Measurements from ENCODE around the gene FKBP10.

The FKBP10 gene

GRCh38 chr17:41793784-41794539 lies 18.8 kb upstream of the FKBP10 start:
- H3K18ac ChIP-seq (ENCODE audit: low read depth in 1 of 2, low read length in 2 of 2): peak overlapping the region; percentile 88 to 100
- H3K36me3 ChIP-seq (ENCODE audit: control insufficient read depth in 1 of 2, insufficient read depth in 2 of 2, low read depth in 1 of 2, low read length in 2 of 2): no peaks in the 10 kb centered on the region
- peak overlapping the region; percentile 99 for H4K91ac ChIP-seq (ENCODE audit: low read length)
- no peak overlapping the region for H3K23ac ChIP-seq (ENCODE audit: low read length in 2 of 2)
- peak overlapping the region; percentile 75 for H2BK120ac ChIP-seq (ENCODE audit: low read depth, low read length)
- peak overlapping the region; percentile 77 for H4K8ac ChIP-seq (ENCODE audit: low read length)
- peaks cover 0 to 9% of the 10 kb centered on the region in 2 experiments for H3K27me3 ChIP-seq (ENCODE audit: control insufficient read depth in 1 of 2, insufficient read depth in 1 of 2, low read length in 2 of 2)
- no peaks in the 10 kb centered on the region for H3K9me3 ChIP-seq (ENCODE audit: control insufficient read depth, low read length)
- peaks cover 23% of the 10 kb centered on the region for H3K4me1 ChIP-seq (ENCODE audit: control insufficient read depth, insufficient read depth, low read depth, low read length)
- H3K9ac ChIP-seq (ENCODE audit: low read length): no peak overlapping the region
- peak overlapping the region; percentile 90 to 100 for H2BK12ac ChIP-seq (ENCODE audit: low read length in 2 of 2)
- H3K27ac ChIP-seq (ENCODE audit: low read length, poor library complexity, severe bottlenecking): peak overlapping the region; percentile 86
- peak overlapping the region; percentile 24 for H2BK5ac ChIP-seq (ENCODE audit: low read depth, low read length, poor library complexity, severe bottlenecking)
- WGBS: 17% methylated on average over 11 of the region's 14 CpGs
- H3K4me2 ChIP-seq (ENCODE audit: low read length, poor library complexity, severe bottlenecking): peak overlapping the region; percentile 7
- H2AK5ac ChIP-seq (ENCODE audit: low read length, severe bottlenecking): peak overlapping the region; percentile 98
- peak overlapping the region; percentile 99 for H2BK15ac ChIP-seq (ENCODE audit: low read depth, poor library complexity, severe bottlenecking)
- H3K79me1 ChIP-seq (replicated peaks; ENCODE audit: low read length, poor library complexity, severe bottlenecking): peaks cover 2% of the 10 kb centered on the region
- peak overlapping the region; percentile 96 to 100 for H3K4ac ChIP-seq (ENCODE audit: low read depth in 1 of 2, low read length in 2 of 2)
- H3K14ac ChIP-seq (ENCODE audit: low read length in 2 of 2): no peak overlapping the region
- DNase-seq: peak; percentile 65
- peak overlapping the region; percentile 43 for H2AFZ ChIP-seq (ENCODE audit: low read depth, low read length)
- H3K4me3 ChIP-seq (ENCODE audit: insufficient read depth in 1 of 2, low read depth in 1 of 2, low read length in 2 of 2): no peak overlapping the region

- Histone ChIP-seq H3K9ac (ENCODE audit: low read length) (no peak overlapping the region), H3K4me3 (ENCODE audit: insufficient read depth in 1 of 2, low read depth in 1 of 2, low read length in 2 of 2) (no peak overlapping the region), H3K4ac (ENCODE audit: low read depth in 1 of 2, low read length in 2 of 2) (peak overlapping the region in 1 of 2 experiments; percentile 80), H3K27ac (ENCODE audit: low read length, poor library complexity, severe bottlenecking) (no peak overlapping the region), H3K18ac (ENCODE audit: low read depth in 1 of 2, low read length in 2 of 2) (peak overlapping the region; percentile 34 to 61), H4K91ac (ENCODE audit: low read length) (no peak overlapping the region), H3K23ac (ENCODE audit: low read length in 2 of 2) (no peak overlapping the region), H3K79me1 (replicated peaks; ENCODE audit: low read length, poor library complexity, severe bottlenecking) (peaks cover 2% of the 10 kb centered on the region), H2BK15ac (ENCODE audit: low read depth, poor library complexity, severe bottlenecking) (no peak overlapping the region), H2BK120ac (ENCODE audit: low read depth, low read length) (no peak overlapping the region), H4K8ac (ENCODE audit: low read length) (peak overlapping the region; percentile 19), H3K27me3 (ENCODE audit: control insufficient read depth in 1 of 2, insufficient read depth in 1 of 2, low read length in 2 of 2) (peaks cover 0 to 3% of the 10 kb centered on the region in 2 experiments), H2AK5ac (ENCODE audit: low read length, severe bottlenecking) (peak overlapping the region; percentile 82), H2BK5ac (ENCODE audit: low read depth, low read length, poor library complexity, severe bottlenecking) (no peak overlapping the region), H3K9me3 (ENCODE audit: control insufficient read depth, low read length) (no peaks in the 10 kb centered on the region), H3K14ac (ENCODE audit: low read length in 2 of 2) (no peak overlapping the region), H3K4me1 (ENCODE audit: control insufficient read depth, insufficient read depth, low read depth, low read length) (peaks cover 26% of the 10 kb centered on the region), H3K36me3 (ENCODE audit: control insufficient read depth in 1 of 2, insufficient read depth in 2 of 2, low read depth in 1 of 2, low read length in 2 of 2) (no peaks in the 10 kb centered on the region), H2AFZ (ENCODE audit: low read depth, low read length) (no peak overlapping the region), H3K4me2 (ENCODE audit: low read length, poor library complexity, severe bottlenecking) (no peak overlapping the region), H2BK12ac (ENCODE audit: low read length in 2 of 2) (peak overlapping the region in 1 of 2 experiments; percentile 85)
- DNase-seq: no peak
- WGBS: 89% methylated on average over 5 of the region's 5 CpGs
These were observed 18.2 kb upstream of the FKBP10 start for GRCh38 chr17:41794540-41794975.

GRCh38 chr17:41796121-41796895 lies 16.5 kb upstream of the FKBP10 start:
- 96% methylated on average over 10 of the region's 10 CpGs for WGBS
- DNase-seq: no peak

GRCh38 chr17:41797377-41797776 lies 15.4 kb upstream of the FKBP10 start:
- H3K9ac ChIP-seq (ENCODE audit: low read length): no peak overlapping the region
- no peak overlapping the region for H3K27ac ChIP-seq (ENCODE audit: low read length, poor library complexity, severe bottlenecking)
- peaks cover 35% of the 10 kb centered on the region for H3K4me1 ChIP-seq (ENCODE audit: control insufficient read depth, insufficient read depth, low read depth, low read length)
- H3K4me3 ChIP-seq (ENCODE audit: insufficient read depth in 1 of 2, low read depth in 1 of 2, low read length in 2 of 2): no peak overlapping the region
- no peak overlapping the region for H3K23ac ChIP-seq (ENCODE audit: low read length in 2 of 2)
- DNase-seq: no peak
- H2BK12ac ChIP-seq (ENCODE audit: low read length in 2 of 2): peak overlapping the region in 1 of 2 experiments; percentile 41
- no peak overlapping the region for H4K91ac ChIP-seq (ENCODE audit: low read length)
- H3K79me1 ChIP-seq (replicated peaks; ENCODE audit: low read length, poor library complexity, severe bottlenecking): peaks cover 2% of the 10 kb centered on the region
- H3K4ac ChIP-seq (ENCODE audit: low read depth in 1 of 2, low read length in 2 of 2): no peak overlapping the region
- no peak overlapping the region for H2BK5ac ChIP-seq (ENCODE audit: low read depth, low read length, poor library complexity, severe bottlenecking)
- H2BK120ac ChIP-seq (ENCODE audit: low read depth, low read length): no peak overlapping the region
- H2AFZ ChIP-seq (ENCODE audit: low read depth, low read length): no peak overlapping the region
- no peak overlapping the region for H2AK5ac ChIP-seq (ENCODE audit: low read length, severe bottlenecking)
- H2BK15ac ChIP-seq (ENCODE audit: low read depth, poor library complexity, severe bottlenecking): peak overlapping the region; percentile 54
- no peaks in the 10 kb centered on the region for H3K9me3 ChIP-seq (ENCODE audit: control insufficient read depth, low read length)
- 97% methylated on average over 3 of the region's 3 CpGs for WGBS
- no peak overlapping the region for H3K14ac ChIP-seq (ENCODE audit: low read length in 2 of 2)
- H3K27me3 ChIP-seq (ENCODE audit: control insufficient read depth in 1 of 2, insufficient read depth in 1 of 2, low read length in 2 of 2): no peaks in the 10 kb centered on the region
- no peak overlapping the region for H4K8ac ChIP-seq (ENCODE audit: low read length)
- H3K36me3 ChIP-seq (ENCODE audit: control insufficient read depth in 1 of 2, insufficient read depth in 2 of 2, low read depth in 1 of 2, low read length in 2 of 2): peaks cover 5 to 7% of the 10 kb centered on the region in 2 experiments
- no peak overlapping the region for H3K4me2 ChIP-seq (ENCODE audit: low read length, poor library complexity, severe bottlenecking)
- no peak overlapping the region for H3K18ac ChIP-seq (ENCODE audit: low read depth in 1 of 2, low read length in 2 of 2)

More at GRCh38 chr17:41796121-41796895, 16.5 kb upstream of the FKBP10 start:
- no peaks in the 10 kb centered on the region for H3K27me3 ChIP-seq (ENCODE audit: control insufficient read depth in 1 of 2, insufficient read depth in 1 of 2, low read length in 2 of 2)
- H3K4me2 ChIP-seq (ENCODE audit: low read length, poor library complexity, severe bottlenecking): no peak overlapping the region
- H4K8ac ChIP-seq (ENCODE audit: low read length): peak overlapping the region; percentile 21
- H3K18ac ChIP-seq (ENCODE audit: low read depth in 1 of 2, low read length in 2 of 2): peak overlapping the region in 1 of 2 experiments; percentile 49
- H3K79me1 ChIP-seq (replicated peaks; ENCODE audit: low read length, poor library complexity, severe bottlenecking): peaks cover 2% of the 10 kb centered on the region
- no peak overlapping the region for H4K91ac ChIP-seq (ENCODE audit: low read length)
- H2BK15ac ChIP-seq (ENCODE audit: low read depth, poor library complexity, severe bottlenecking): peak overlapping the region; percentile 71
- no peaks in the 10 kb centered on the region for H3K9me3 ChIP-seq (ENCODE audit: control insufficient read depth, low read length)
- no peak overlapping the region for H3K9ac ChIP-seq (ENCODE audit: low read length)
- H3K4ac ChIP-seq (ENCODE audit: low read depth in 1 of 2, low read length in 2 of 2): peak overlapping the region in 1 of 2 experiments; percentile 67
- H3K36me3 ChIP-seq (ENCODE audit: control insufficient read depth in 1 of 2, insufficient read depth in 2 of 2, low read depth in 1 of 2, low read length in 2 of 2): no peaks in the 10 kb centered on the region
- H2AFZ ChIP-seq (ENCODE audit: low read depth, low read length): no peak overlapping the region
- H3K4me3 ChIP-seq (ENCODE audit: insufficient read depth in 1 of 2, low read depth in 1 of 2, low read length in 2 of 2): no peak overlapping the region
- no peak overlapping the region for H2BK5ac ChIP-seq (ENCODE audit: low read depth, low read length, poor library complexity, severe bottlenecking)
- peak overlapping the region; percentile 41 for H2AK5ac ChIP-seq (ENCODE audit: low read length, severe bottlenecking)
- peak overlapping the region; percentile 66 for H2BK120ac ChIP-seq (ENCODE audit: low read depth, low read length)
- H3K4me1 ChIP-seq (ENCODE audit: control insufficient read depth, insufficient read depth, low read depth, low read length): peaks cover 35% of the 10 kb centered on the region
- peak overlapping the region; percentile 45 to 69 for H2BK12ac ChIP-seq (ENCODE audit: low read length in 2 of 2)
- H3K14ac ChIP-seq (ENCODE audit: low read length in 2 of 2): no peak overlapping the region
- no peak overlapping the region for H3K23ac ChIP-seq (ENCODE audit: low read length in 2 of 2)
- H3K27ac ChIP-seq (ENCODE audit: low read length, poor library complexity, severe bottlenecking): no peak overlapping the region
